HuH-7 (cell line): ENCODE results near the gene CCDC78.

ENCODE experiments used
- DNase-seq: peaks from one replicate; pipeline ENCODE4 v3.0.0; 2011; ENCODE audit warnings: low spot score

Gene CCDC78

DNA sequence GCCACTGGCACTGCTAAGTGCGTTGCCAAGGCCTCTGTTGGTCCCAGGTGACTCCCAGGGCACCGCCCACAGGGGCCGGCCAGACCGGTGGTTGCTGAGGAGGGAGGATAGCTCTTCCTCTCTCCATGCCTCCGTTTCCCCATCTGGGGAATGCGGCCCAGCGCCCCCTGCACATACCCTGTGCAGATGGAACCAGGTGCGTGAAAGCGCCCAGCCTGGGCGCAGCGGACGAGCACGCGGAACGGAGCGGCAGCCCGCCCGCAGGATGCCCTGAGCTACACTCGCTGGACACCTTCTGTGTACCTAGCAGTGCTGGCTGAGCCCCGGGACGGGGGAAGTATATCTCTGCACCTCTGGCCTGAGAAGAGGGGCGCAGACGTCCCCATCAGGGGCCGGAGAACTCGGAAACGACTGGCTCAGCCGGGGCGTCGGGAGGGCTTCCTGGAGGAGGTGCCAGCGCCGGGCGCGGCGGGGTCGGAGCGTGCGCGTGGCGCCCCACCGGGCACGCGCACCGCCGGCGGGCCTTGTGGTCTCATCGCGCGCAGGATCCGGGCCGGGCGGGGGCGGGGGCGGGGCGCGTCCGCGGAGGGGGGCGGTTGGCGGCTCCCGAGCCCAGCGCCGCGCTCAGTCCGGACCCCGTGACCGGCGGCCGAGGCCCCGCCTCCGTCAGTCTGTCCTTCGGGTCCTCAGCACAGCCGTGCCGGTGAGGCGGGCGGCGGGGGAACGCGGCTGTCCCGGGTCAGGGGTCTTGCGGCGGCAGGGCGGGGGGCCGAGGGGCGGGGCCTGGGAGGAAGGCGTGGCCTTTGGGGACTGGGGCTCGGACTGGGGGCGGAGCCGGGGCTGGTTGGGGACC is at the start of gene CCDC78, which contains the start of gene HAGHL:
CCDC78 (minus strand) TSS at position 6 of the 853 bp plus-strand sequence. CDS start 76 bp downstream, outside the sequence.
HAGHL (plus strand) TSS at position 669 of the 853 bp plus-strand sequence. CDS start 404 bp downstream, outside the sequence.
- peak; percentile 60 for DNase-seq

DNA sequence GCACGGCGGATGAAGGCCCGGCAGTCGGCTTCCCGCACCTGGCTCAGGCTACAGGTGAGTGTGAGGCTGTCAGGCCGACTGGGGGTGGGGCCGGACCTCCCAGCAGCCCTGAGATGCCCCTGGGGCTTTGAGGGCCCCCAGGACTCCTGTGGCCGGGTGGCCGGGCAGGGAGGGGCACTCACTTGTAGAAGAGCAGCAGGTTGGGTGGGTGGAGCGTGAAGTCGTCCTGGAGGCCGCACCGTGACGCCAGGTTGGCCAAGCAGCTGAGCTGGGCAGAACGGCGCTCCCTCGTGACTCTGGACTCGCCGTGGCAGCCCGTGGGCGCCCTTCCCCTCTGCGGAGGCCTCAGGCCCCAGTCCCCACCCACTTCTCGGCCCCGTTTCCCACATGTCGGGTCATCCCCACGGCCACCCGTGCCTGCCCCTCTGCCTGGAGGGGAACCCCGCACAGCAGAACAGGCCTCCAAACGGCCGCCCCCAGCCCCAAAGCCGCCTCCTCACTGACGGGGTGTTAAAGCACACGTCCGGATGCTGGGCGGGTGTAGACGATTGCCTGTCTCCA is 49.1 kb upstream of the CCDC78 start:
- DNase-seq: no peak

DNA sequence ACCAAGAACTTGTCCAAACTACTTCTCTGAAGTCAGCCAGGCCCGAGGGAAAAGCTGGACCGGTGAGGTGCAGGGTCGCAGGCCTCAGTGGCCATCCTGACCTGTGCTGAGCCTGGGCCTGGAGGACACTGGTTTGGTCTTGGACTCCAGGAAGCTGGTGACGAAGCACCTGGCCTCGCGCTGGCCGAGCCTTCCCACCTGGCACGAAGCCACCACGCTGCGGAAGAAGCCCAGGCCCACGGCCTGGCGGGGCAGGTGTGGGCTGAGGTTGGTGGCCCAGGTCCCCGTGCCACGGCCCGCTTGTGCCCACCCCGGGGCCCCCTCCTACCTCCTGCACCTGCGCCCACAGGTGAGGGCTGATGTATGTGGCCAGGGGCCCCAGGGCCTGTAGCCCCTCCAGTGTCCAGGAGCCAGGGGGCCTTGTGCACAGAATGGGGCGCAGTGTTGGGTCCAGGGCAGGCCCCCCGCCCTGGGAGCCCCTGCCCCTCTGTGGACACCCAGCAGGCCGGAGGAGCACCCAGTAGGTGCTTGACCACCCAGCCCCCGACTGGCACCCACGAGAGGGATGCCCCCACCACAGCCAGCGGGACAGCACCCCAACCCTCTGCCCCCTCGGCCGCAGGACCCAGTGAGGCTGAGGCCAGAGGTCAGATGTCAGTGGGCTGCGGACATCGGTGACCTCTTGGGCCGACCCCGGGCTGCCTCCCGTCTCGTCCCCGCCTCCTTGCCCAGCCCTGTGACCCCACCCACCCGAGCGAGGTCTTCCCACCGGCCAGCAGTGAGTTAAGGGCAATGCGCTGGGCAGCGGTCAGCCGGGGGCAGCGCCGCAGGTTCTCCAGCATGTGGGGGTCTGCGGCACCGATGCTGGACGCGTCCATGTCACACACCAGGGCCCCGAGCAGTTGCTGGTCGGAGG is 48.1 kb upstream of the CCDC78 start:
- no peak for DNase-seq

DNA sequence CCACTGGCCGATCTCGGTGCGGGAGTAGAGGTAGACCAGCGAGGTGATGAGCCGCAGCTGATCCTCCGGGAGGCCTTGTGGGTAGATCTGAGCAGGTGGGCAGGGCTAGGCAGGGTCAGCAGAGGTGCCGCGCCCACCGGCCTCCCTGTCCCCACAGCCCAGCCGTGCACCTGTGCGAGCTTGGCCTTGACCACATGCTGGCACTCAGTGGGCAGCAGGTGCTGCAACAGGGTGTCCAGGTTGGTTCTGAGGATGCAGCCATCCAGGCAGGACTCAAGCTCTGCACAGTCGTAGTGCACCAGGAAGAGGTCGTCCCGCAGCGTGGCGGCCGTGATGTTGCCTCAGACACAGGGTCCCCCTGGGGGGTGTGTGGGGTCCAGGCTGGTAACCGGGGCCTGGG is 46.7 kb upstream of the CCDC78 start:
- DNase-seq: no peak

DNA sequence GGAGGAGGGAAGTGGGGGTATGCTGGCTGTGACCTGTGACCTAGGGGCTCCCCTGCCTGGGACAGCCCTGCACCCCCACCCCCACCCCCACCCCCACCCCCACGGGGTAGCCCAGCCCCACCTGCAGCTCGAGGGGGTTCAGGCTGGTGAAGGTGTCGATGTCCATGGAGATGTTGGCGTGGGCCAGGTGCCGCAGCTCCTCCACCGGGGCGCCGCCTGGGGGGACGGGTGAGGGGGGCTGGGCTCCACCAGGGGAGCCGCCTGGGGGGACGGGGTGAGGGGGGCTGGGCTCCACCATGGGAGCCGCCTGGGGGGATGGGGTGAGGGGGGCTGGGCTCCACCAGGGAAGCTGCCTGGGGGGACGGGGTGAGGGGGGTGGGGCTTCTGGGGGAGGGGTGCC is 44.2 kb upstream of the CCDC78 start:
- DNase-seq: no peak

DNA sequence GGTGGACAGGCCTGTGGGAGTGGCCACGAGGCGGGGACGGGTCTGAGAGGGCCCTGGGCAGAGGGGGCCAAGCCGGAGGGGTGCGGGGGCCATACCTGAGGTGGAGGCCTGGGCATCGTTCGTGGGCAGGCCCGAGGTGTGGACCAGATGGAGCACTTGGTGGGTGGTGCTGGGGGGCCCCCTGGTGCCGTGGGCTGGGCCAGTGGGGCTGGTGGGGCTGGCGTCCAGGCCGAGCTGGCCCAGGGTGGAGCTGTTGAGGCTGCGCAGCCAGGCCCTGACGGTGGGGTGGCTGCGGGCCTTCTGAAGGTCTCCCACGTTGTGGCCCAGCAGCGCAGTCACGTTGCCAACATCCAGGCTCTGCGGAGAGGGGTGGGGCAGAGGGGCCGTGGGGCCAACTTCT is 43.7 kb upstream of the CCDC78 start:
- DNase-seq: no peak

DNA sequence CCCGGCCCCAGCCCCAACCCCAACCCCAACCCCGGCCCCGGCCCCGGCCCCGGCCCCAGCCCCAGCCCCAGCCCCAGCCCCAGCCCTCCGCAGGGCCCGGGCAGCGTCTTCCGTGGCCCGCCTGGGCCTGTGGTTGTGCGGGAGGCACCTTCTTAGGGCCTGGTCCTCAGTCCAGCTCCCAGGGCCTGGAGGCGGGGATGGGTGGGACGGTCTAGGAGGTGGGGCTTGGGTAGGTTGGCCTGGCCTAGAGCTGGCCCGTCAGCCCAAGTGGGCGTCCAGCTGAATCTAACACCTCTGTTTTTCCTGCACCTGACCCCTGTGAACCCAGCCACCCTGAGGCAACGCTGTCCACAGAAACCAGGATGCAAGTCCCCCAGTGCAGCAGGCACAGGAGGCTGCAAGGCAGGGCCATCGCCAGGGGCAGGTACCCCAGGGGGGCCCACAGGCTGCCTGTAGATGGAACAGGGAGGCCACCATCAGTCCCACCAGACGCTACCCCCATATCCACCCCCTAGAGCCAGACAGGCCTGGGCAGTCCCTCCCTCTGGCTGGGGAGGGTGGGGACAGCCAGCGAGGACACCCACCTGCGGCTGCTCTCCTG is 43.0 kb upstream of the CCDC78 start:
- DNase-seq: no peak

DNA sequence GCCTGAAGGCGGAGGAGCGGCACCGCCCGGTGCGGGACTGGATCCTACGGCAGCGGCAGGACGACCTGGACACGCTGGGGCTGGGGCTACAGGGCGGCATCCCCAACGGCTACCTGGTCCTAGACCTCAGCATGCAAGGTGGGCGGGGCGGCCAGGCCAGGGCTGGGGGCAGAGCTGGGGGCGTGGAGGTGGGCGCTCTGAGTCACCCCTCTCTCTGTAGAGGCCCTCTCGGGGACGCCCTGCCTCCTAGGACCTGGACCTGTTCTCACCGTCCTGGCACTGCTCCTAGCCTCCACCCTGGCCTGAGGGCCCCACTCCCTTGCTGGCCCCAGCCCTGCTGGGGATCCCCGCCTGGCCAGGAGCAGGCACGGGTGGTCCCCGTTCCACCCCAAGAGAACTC is 42.2 kb upstream of the CCDC78 start:
- no peak for DNase-seq

DNA sequence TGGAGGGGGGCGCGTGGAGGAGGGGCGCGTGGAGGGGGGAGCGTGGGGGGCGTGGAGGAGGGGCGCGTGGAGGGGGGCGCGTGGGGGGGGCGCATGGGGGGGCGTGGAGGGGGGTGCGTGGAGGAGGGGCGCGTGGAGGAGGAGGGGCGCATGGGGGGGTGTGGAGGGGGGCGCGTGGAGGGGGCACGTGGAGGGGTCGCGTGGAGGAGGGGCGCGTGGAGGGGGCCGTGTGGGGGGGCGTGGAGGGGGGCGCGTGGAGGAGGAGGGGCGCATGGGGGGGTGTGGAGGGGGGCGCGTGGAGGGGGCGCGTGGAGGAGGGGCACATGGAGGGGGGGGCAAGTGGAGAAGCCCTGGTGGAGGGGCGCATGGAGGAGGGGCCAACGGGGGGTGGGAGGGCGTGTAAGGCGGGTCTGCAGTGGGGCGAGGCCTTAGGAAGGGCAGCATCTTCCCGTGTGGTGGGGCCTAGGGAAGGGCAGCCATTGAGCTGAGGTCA is 41.5 kb upstream of the CCDC78 start:
- DNase-seq: no peak

DNA sequence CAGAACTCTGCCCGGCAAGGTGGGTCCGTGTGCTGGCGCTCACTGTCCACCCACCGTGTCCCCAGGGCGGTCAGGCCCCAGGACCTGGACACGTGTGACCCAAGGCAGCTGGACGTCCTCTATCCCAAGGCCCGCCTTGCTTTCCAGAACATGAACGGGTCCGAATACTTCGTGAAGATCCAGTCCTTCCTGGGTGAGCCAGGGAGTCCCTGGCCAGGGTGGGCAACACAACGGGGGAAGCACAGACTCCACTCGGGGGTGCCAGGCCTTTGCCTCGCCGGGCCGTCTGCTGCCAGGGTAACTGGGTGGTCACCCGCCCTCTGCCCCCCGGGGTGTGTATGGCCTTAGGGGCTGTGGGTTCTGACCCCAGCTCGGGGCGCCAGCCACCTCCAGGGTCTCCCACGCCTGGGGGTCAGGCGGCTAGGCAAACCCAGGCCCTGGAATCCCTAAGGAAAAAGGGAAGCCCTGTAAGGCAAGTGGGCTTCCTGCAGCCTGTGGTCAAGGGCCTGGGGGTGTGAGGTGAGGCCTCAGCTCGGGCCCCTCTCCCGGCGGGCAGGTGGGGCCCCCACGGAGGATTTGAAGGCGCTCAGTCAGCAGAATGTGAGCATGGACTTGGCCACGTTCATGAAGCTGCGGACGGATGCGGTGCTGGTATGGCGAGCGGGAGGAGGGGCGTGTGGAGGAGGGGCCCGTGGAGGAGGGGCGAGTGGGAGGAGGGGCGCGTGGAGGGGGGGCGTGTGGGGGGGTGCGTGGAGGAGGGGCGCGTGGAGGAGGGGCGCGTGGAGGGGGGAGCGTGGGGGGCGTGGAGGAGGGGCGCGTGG is 40.8 kb upstream of the CCDC78 start:
- DNase-seq: no peak

DNA sequence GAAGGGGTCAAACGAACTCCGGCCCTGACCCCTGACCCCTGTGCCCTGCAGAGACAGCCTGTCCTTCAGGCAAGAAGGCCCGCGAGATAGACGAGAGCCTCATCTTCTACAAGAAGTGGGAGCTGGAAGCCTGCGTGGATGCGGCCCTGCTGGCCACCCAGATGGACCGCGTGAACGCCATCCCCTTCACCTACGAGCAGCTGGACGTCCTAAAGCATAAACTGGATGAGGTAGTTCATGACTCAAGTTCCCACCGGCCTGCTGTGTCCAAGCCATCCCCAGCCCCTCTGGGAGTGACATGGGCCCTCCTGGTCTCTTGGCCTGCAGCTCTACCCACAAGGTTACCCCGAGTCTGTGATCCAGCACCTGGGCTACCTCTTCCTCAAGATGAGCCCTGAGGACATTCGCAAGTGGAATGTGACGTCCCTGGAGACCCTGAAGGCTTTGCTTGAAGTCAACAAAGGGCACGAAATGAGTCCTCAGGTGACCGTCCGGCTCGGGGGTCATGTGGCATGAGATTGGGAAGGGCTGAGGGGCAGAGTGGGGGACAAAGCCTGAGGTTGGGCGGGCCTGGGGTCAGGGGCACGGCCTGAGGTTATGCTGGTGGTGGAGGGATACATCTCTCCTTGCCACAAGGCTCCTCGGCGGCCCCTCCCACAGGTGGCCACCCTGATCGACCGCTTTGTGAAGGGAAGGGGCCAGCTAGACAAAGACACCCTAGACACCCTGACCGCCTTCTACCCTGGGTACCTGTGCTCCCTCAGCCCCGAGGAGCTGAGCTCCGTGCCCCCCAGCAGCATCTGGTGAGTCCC is 40.0 kb upstream of the CCDC78 start:
- DNase-seq: no peak

DNA sequence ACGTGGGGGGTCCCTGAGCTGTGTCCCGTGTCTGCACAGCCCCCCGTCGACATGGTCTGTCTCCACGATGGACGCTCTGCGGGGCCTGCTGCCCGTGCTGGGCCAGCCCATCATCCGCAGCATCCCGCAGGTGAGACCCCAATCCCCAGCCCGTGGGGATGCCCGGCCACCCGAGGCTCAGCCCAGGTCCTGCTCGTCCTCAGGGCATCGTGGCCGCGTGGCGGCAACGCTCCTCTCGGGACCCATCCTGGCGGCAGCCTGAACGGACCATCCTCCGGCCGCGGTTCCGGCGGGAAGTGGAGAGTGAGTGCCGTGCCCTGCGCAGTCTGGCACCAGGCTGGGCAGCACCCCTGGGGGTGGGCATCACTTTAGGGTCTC is 39.2 kb upstream of the CCDC78 start:
- no peak for DNase-seq

DNA sequence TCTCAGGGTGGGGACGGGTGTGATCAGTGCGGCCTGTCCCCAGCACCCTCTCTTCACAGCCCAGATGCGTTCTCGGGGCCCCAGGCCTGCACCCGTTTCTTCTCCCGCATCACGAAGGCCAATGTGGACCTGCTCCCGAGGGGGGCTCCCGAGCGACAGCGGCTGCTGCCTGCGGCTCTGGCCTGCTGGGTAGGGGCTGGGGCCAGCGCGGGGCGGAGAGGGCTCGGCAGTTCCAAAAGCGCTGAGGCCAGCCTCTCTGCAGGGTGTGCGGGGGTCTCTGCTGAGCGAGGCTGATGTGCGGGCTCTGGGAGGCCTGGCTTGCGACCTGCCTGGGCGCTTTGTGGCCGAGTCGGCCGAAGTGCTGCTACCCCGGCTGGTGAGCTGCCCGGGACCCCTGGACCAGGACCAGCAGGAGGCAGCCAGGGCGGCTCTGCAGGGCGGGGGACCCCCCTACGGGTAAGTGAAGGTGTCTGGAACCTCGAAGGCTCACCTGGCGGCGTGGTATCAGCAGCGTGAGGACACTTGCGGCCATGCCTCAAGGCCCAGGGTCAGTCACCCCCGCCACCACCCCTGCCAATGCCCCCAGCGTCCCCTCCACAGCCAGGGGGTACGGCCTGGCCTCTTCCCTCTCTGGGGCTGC is 38.7 kb upstream of the CCDC78 start:
- no peak for DNase-seq

DNA sequence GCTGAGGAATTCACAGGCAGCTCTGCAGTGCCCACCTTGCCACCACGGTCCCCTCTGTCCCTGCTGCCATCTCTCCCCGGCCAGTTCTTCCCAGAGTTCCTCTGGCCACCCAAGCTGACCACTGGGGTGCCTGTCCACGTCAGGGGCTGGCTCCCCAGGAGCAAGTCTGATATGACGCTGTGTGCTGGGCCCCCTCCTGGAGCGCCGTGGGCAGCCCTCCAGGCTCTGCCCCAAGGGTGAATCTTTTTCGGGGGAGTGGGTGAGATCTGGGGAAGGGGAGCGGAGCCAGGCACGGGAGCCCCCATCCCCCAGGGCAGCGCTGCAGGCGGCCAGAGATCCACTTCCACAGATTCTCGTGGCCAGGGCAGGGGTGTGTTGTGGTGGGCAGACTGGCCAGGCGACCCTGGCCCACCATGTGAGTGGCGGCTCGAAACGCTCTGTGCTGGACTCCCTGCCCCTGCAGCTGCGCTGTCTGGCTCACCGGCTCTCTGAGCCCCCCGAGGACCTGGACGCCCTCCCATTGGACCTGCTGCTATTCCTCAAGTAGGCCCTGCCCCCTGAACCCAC is 38.0 kb upstream of the CCDC78 start:
- no peak for DNase-seq

DNA sequence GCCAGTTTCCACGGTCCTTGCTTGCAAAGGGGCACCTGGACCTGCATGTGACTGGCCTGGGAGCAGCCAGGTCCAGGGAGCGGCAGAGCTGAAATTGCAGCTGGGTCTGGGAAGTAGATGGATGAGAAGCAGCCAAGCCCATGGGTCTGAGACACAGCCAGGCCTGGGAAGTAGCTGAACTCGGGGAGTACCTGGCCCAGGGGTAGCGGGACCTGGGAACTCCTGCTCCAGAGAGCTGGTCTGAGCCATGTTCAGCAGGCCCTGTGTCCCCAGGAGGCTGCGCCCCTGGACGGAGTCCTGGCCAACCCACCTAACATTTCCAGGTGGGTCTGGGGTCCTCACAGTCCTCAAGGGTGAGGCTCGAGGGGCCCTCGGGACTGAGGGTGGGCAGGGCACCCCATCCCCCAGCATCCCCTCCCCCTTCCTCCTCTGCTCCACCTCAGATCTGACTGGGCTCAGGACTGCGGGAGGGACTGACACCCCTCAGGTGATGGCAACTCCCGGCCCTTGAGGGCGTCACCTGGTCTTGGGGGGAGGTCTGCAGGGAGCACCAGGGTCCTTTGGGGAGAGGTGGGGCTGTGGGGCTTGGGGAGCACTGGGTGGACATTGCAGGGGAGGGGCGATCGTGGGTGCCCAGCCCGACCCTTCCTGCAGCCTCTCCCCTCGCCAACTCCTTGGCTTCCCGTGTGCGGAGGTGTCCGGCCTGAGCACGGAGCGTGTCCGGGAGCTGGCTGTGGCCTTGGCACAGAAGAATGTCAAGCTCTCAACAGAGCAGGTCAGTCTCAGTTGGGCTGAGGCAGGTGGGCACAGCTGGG is 37.3 kb upstream of the CCDC78 start:
- DNase-seq: no peak

DNA sequence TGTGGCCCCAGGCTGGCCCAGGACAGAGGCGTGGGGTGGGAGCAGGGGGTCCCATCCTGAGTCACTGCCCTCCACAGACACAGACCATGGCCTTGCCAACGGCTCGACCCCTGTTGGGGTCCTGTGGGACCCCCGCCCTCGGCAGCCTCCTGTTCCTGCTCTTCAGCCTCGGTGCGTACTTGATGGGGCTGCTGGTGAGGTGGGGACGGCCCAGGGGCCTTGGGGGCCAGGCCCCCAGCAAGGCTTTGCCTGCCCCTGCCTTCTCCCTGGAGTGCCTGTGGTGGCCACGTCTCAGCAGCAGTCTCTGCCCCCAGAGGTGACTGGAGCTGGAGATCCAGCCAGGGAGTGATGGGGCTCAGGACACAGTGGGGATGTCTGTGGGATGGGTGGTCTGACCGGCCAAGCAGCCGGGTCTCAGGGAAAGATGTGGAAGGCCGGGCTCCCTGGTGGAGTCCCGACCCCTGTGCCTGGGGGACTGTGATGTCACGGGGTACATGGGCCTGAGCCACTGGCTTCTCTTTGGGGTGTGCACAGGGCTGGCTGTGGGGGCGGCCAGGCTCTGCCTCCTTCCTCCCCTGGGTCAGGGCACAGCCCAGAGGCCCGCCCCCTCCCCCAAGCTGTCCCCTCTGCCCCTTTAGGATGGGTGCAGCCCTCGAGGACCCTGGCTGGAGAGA is 36.5 kb upstream of the CCDC78 start:
- DNase-seq: no peak

DNA sequence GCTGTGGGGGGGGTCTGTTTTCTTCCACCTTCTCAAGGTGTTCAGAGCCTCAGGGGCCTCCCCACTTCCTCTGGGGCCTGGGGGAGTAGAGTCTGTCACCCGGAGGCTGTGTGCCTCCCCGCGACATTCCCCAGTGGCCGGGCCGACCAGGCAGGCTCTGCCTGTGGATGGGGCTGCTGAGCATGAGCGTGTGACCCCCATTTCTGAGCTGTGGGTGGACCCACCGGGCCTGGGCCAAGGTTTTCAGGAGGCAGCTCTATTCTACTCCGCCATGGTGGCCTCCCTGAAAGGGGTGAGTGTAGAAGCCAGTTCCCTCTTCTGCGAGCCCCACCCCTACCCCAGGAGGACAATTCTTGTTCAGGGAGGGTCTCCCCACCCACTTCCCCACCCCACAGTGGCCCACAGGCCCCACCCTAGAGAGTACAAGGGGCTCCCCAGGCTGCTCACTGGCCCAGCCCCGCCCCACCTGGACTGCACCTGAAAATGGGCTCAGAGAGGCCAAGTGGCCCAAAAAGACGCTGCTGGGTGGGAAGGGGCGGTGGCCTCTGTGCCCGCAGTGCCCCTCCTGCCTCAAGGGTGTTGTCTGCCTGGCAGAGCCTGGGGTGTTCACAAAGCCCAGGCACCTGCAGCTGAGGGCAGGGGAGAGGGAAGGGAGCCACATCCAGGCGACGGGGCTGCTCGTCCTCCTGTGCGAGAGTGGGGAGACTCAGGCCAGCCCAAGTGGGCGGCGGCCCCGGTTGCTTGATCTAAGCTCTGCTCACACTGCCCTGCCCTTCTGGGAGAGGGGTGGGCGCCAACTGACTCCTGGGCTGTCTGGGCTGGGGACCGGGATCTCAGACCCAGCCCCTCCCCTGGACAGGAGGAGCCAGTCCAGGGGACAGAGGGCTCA is 35.6 kb upstream of the CCDC78 start:
- DNase-seq: no peak
